ENCODE data around the gene PTPRK. TPM values are rescaled to one million over a fixed set of nuclear protein-coding genes. Genes with fewer than 3 reads are reported as not detected.

PTPRK gene
- total and polyA plus RNA-seq, 12 donors = 3.2 to 22.4 (median 15.0) TPM

DNA sequence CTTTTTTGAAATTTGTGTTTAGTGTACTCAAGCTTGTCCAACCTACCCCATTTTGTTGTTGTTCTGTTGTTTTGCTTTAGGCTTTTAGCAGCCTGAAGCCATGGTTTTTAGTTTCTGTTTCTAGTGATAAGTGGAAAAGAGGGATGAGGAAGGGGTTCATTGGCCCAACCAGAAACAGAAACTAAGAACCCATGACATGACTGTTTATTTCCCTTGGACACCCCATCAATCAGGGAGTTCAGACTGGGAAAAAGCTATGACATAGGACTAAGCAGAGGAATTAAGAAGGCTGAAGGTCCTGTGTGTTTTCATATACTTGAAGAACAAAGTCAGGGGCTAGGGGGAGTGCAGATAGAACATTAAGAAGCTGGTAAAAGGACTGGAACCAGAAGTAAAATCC lies 425.0 kb downstream of the PTPRK start:
- no peak for TF ChIP-seq POLR2A (IDR thresholded peaks at IDR 0.05)
- TF ChIP-seq, protein P1, sequence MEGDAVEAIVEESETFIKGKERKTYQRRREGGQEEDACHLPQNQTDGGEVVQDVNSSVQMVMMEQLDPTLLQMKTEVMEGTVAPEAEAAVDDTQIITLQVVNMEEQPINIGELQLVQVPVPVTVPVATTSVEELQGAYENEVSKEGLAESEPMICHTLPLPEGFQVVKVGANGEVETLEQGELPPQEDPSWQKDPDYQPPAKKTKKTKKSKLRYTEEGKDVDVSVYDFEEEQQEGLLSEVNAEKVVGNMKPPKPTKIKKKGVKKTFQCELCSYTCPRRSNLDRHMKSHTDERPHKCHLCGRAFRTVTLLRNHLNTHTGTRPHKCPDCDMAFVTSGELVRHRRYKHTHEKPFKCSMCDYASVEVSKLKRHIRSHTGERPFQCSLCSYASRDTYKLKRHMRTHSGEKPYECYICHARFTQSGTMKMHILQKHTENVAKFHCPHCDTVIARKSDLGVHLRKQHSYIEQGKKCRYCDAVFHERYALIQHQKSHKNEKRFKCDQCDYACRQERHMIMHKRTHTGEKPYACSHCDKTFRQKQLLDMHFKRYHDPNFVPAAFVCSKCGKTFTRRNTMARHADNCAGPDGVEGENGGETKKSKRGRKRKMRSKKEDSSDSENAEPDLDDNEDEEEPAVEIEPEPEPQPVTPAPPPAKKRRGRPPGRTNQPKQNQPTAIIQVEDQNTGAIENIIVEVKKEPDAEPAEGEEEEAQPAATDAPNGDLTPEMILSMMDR (IDR thresholded peaks at IDR 0.05) = no peak
- no peak overlapping the region for H3K4me3 ChIP-seq
- no peaks in the 10 kb centered on the region for H3K36me3 ChIP-seq (replicated peaks in 1 of 2)
- H3K9me3 ChIP-seq (replicated peaks in 1 of 3) = no peaks in the 10 kb centered on the region
- intact Hi-C loops (cut with DNase I) = no loop called here
- no peaks in the 10 kb centered on the region for H3K4me1 ChIP-seq (replicated peaks in 1 of 2)
- H3K27me3 ChIP-seq = no peaks in the 10 kb centered on the region
- DNase-seq = no peak
- H3K27ac ChIP-seq = no peak overlapping the region

DNA sequence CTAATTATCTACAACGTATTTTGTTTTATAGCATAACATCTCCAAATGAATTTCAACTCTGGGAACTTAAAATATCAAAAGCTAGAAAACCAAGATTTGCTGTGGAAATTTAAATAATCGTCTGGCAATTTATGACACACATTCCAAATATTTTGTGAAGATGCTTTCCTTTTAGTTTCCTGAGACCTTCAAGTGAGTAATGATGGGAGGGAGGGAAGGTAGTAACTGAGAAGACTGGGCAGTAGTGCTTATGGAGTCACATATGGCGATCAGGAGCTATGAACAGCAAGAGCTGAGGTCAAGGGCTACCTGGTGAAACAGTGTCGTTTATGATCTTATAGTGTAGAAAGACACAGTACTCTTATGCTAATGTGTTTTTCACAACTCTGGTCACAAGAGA lies 441.4 kb downstream of the PTPRK start:
- H3K4me1 ChIP-seq (replicated peaks in 1 of 2) = no peaks in the 10 kb centered on the region
- no peak for DNase-seq
- no peak overlapping the region for H3K27ac ChIP-seq
- H3K4me3 ChIP-seq = no peak overlapping the region
- no peaks in the 10 kb centered on the region for H3K9me3 ChIP-seq (replicated peaks in 1 of 3)
- no peak for TF ChIP-seq POLR2A (IDR thresholded peaks at IDR 0.05)
- TF ChIP-seq, protein P1 (IDR thresholded peaks at IDR 0.05) = no peak
- no peaks in the 10 kb centered on the region for H3K36me3 ChIP-seq (replicated peaks in 1 of 2)
- H3K27me3 ChIP-seq = no peaks in the 10 kb centered on the region
- 84 to 86% (median 85%) methylated on average over 4 of the region's 4 CpGs for WGBS, 4 donors
- intact Hi-C loops (cut with DNase I) = no loop called here

DNA sequence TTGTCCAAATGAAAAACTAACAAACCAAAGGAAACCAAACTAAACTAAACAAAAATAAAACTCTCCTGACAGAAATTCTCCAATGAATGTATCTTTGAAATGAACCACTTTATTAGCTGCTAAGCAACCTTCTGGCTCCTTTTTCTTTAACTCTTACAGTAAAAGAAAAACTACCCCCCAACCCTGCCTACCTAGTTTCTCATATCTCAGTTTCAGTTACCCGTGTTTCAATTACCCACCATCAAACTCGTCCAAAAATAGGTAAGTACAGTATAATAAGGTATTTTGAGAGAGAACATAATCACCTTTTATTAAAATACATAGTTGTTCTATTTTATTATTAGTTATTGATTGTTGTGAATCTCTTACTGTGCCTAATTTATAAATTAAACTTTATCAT lies 442.1 kb downstream of the PTPRK start:
- Histone ChIP-seq H3K27ac (no peak overlapping the region), H3K4me1 (replicated peaks in 1 of 2) (no peaks in the 10 kb centered on the region), H3K4me3 (no peak overlapping the region), H3K9me3 (replicated peaks in 1 of 3) (no peaks in the 10 kb centered on the region), H3K36me3 (replicated peaks in 1 of 2) (no peaks in the 10 kb centered on the region), H3K27me3 (no peaks in the 10 kb centered on the region)
- intact Hi-C loops (cut with DNase I) = no loop called here
- DNase-seq = no peak
- 86 to 92% (median 89%) methylated on average over 2 of the region's 2 CpGs for WGBS, 4 donors
- TF ChIP-seq, protein P1 (IDR thresholded peaks at IDR 0.05) = no peak
- TF ChIP-seq POLR2A (IDR thresholded peaks at IDR 0.05) = no peak

DNA sequence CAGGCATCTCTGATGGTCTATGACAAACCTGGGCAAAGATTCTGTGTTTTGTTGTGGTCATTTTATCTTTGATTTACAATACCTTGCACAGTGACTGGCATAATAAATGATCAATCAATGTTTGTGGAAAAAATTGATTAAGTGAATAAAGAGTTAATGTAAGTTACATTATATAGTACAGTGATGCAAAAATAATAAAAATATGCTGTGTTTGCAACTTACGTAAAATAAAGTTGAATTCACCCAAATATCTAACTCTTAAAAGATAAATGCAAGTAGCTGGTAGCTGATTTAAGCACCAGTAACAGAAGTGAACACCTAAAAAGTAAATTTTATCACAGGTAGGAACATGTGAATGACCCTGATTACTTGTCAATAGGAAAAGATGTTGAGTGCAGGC lies 443.6 kb downstream of the PTPRK start:
- Histone ChIP-seq H3K27me3 (no peaks in the 10 kb centered on the region), H3K27ac (no peak overlapping the region), H3K4me1 (replicated peaks in 1 of 2) (no peaks in the 10 kb centered on the region), H3K36me3 (replicated peaks in 1 of 2) (no peaks in the 10 kb centered on the region), H3K4me3 (no peak overlapping the region), H3K9me3 (replicated peaks in 1 of 3) (no peaks in the 10 kb centered on the region)
- no peak for TF ChIP-seq POLR2A (IDR thresholded peaks at IDR 0.05)
- TF ChIP-seq, protein P1 (IDR thresholded peaks at IDR 0.05) = no peak
- WGBS, 4 donors = 93 to 98% (median 95%) methylated on average over 1 of the region's 1 CpG
- DNase-seq = no peak
- intact Hi-C loops (cut with DNase I) = no loop called here
